Stimulated activated CD8-positive, alpha-beta memory T cell treated with anti-CD3 and anti-CD28 coated beads, Interleukin-7, amount 100 ng/mL, for 24 hours (primary cell): ENCODE results near the gene PLG.
"Not testable (repeated sequence)": the region's sequence is repeated elsewhere in the genome, so short reads cannot be mapped to it uniquely, and the experiment has no call there.

Experiments used
- DNase-seq: peaks from one replicate; pipeline ENCODE4 v3.0.0-alpha.2; 2020; ENCODE audit warnings: low read depth

Gene PLG

GRCh38 chr6:160775792-160776580 lies 73.9 kb downstream of the PLG start:
- DNase-seq = no peak

GRCh38 chr6:160779095-160779494 lies 77.1 kb downstream of the PLG start:
- not testable (repeated sequence) for DNase-seq

GRCh38 chr6:160780656-160781055 lies 78.6 kb downstream of the PLG start:
- DNase-seq = not testable (repeated sequence)

- no peak for DNase-seq
Measured at GRCh38 chr6:160781298-160781697, 79.3 kb downstream of the PLG start.

GRCh38 chr6:160782228-160782627 lies 80.2 kb downstream of the PLG start:
- DNase-seq = no peak

GRCh38 chr6:160783741-160784140 lies 81.7 kb downstream of the PLG start:
- no peak for DNase-seq

GRCh38 chr6:160788126-160788525 lies 86.1 kb downstream of the PLG start:
- DNase-seq = not testable (repeated sequence)

- no peak for DNase-seq
Measured at GRCh38 chr6:160788806-160789205, 86.8 kb downstream of the PLG start.

GRCh38 chr6:160789263-160790027 lies 87.4 kb downstream of the PLG start:
- DNase-seq = no peak

- DNase-seq = no peak
Measured at GRCh38 chr6:160790028-160790792, 88.2 kb downstream of the PLG start.

GRCh38 chr6:160791459-160791858 lies 89.4 kb downstream of the PLG start:
- no peak for DNase-seq

- no peak for DNase-seq
Measured at GRCh38 chr6:160791981-160792418, 90.0 kb downstream of the PLG start.

GRCh38 chr6:160792708-160793107 lies 90.7 kb downstream of the PLG start:
- no peak for DNase-seq

- no peak for DNase-seq
Measured at GRCh38 chr6:160793652-160794051, 91.6 kb downstream of the PLG start.

- DNase-seq = no peak
Measured at GRCh38 chr6:160795721-160796120, 93.7 kb downstream of the PLG start.

GRCh38 chr6:160798625-160799024 lies 96.6 kb downstream of the PLG start:
- no peak for DNase-seq

GRCh38 chr6:160799801-160800506 lies 97.9 kb downstream of the PLG start:
- no peak for DNase-seq

- no peak for DNase-seq
Measured at GRCh38 chr6:160801418-160801817, 99.4 kb downstream of the PLG start.

- DNase-seq = not testable (repeated sequence)
Measured at GRCh38 chr6:160802049-160802448, 100.0 kb downstream of the PLG start.
